LNCaP clone FGC (cell line): ENCODE measurements around the gene SLC43A2.

Experiments used
- DNase-seq: peaks from one replicate; pipeline ENCODE4 v3.0.0-alpha.2; 2011; ENCODE audit warnings: low read depth
- H3K4me3 ChIP-seq: 2 replicates; pipeline ENCODE4 v1.5.1; 2011; ENCODE audit warnings: mild to moderate bottlenecking, low read depth, low read length, control low read depth
- CTCF ChIP-seq: IDR thresholded peaks from 2 replicates; pipeline ENCODE4 v1.5.1; 2012; ENCODE audit warnings: mild to moderate bottlenecking; ENCODE audit not compliant: control insufficient read depth, insufficient read depth; ENCODE audit errors: extremely low read depth

Gene SLC43A2

GRCh38 chr17:1560101-1560857 is 68.4 kb downstream of the SLC43A2 start:
- no peak for TF ChIP-seq CTCF
- peak overlapping the region; percentile 89 for H3K4me3 ChIP-seq

GRCh38 chr17:1559047-1560043 is 69.3 kb downstream of the SLC43A2 start:
- H3K4me3 ChIP-seq: peak overlapping the region; percentile 89
- TF ChIP-seq CTCF: no peak
- no peak for DNase-seq

More at GRCh38 chr17:1560101-1560857, 68.4 kb downstream of the SLC43A2 start:
- peak; percentile 75 for DNase-seq

GRCh38 chr17:1558401-1558800 is 70.2 kb downstream of the SLC43A2 start:
- TF ChIP-seq CTCF: no peak
- H3K4me3 ChIP-seq: no peak overlapping the region
- no peak for DNase-seq

GRCh38 chr17:1557355-1558095 is 71.1 kb downstream of the SLC43A2 start:
- no peak overlapping the region for H3K4me3 ChIP-seq
- TF ChIP-seq CTCF: no peak
- no peak for DNase-seq

- no peak for TF ChIP-seq CTCF
- DNase-seq: no peak
- no peak overlapping the region for H3K4me3 ChIP-seq
Measured at GRCh38 chr17:1555651-1556471, 72.8 kb downstream of the SLC43A2 start.
